ENCODE results near the gene PDE4D.

DNA sequence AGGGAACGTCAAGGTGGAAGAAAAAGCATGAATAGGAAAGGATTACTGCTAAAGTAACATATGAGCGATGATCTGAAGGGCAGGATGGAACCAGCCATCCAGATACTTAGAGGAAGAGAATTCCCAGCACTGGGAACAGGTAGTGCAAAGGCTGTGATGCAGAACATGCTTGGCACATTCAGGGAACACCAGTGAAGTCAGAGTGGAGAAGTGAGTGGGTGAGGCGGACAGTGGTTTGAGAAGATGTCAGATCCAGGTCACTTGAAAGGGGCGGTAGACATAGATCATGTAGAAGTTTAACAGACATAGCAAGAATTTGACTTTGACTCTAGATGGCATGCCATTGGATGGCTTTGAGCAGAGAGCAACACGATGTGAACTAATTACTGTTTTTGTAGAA is 374.2 kb downstream of the PDE4D start:
- TF ChIP-seq POLR2A (IDR thresholded peaks at IDR 0.05; ENCODE audit: low read depth, low read length) = no peak
- TF ChIP-seq, protein P1, sequence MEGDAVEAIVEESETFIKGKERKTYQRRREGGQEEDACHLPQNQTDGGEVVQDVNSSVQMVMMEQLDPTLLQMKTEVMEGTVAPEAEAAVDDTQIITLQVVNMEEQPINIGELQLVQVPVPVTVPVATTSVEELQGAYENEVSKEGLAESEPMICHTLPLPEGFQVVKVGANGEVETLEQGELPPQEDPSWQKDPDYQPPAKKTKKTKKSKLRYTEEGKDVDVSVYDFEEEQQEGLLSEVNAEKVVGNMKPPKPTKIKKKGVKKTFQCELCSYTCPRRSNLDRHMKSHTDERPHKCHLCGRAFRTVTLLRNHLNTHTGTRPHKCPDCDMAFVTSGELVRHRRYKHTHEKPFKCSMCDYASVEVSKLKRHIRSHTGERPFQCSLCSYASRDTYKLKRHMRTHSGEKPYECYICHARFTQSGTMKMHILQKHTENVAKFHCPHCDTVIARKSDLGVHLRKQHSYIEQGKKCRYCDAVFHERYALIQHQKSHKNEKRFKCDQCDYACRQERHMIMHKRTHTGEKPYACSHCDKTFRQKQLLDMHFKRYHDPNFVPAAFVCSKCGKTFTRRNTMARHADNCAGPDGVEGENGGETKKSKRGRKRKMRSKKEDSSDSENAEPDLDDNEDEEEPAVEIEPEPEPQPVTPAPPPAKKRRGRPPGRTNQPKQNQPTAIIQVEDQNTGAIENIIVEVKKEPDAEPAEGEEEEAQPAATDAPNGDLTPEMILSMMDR (conservative IDR thresholded peaks at IDR 0.05; ENCODE audit: low read depth, low read length) = no peak
- no peak for TF ChIP-seq BHLHE40 (IDR thresholded peaks at IDR 0.05; ENCODE audit: low read depth, low read length)

Measured in IMR-90 (cell line).